Mucosa of stomach (tissue), 1 donor: Measurements from ENCODE around the gene ZNF85.
"Not testable (repeated sequence)": the region's sequence is repeated elsewhere in the genome, so short reads cannot be mapped to it uniquely, and the experiment has no call there.

Experiments
- H3K27me3 ChIP-seq: one replicate; pipeline ENCODE4 v1.7.0; 2013; ENCODE audit warnings: mild to moderate bottlenecking, low read length; ENCODE audit not compliant: control insufficient read depth, insufficient read depth
- H3K36me3 ChIP-seq: one replicate; pipeline ENCODE4 v1.7.0; 2013; ENCODE audit warnings: low read length; ENCODE audit not compliant: control insufficient read depth, insufficient read depth
- H3K4me1 ChIP-seq: one replicate; pipeline ENCODE4 v1.7.0; 2013; ENCODE audit warnings: mild to moderate bottlenecking, low read length; ENCODE audit not compliant: control insufficient read depth, insufficient read depth
- H3K4me3 ChIP-seq: one replicate; pipeline ENCODE4 v1.7.0; 2013; ENCODE audit warnings: low read length
- H3K9ac ChIP-seq: one replicate; pipeline ENCODE4 v1.7.0; 2013; ENCODE audit warnings: mild to moderate bottlenecking, low read length, moderate library complexity
- H3K9me3 ChIP-seq: one replicate; pipeline ENCODE4 v1.7.0; 2013; ENCODE audit warnings: mild to moderate bottlenecking, low read length, moderate library complexity; ENCODE audit not compliant: control insufficient read depth
- donor health status: Pancreatic carcinoma.

The ZNF85 gene

GRCh38 chr19:20992788-20993187, 69.7 kb downstream of the ZNF85 start:
- not testable (repeated sequence) for H3K27me3 ChIP-seq, H3K36me3 ChIP-seq, H3K4me1 ChIP-seq, H3K9me3 ChIP-seq, H3K4me3 ChIP-seq, H3K9ac ChIP-seq

- Histone ChIP-seq H3K4me1 (no peaks in the 10 kb centered on the region), H3K4me3 (peak overlapping the region; percentile 37), H3K9ac (no peak overlapping the region), H3K27me3 (no peaks in the 10 kb centered on the region), H3K36me3 (no peaks in the 10 kb centered on the region), H3K9me3 (no peaks in the 10 kb centered on the region)
These were observed 76.8 kb downstream of the ZNF85 start for GRCh38 chr19:20999731-21000352.
